Stimulated activated CD4-positive, alpha-beta T cell treated with anti-CD3 and anti-CD28 coated beads, Interleukin-1b, Interleukin-23, amount 100 ng/mL, for 48 hours (primary cell): ENCODE measurements around the gene DRD3.

Experiments used
- DNase-seq: peaks from one replicate; pipeline ENCODE4 v3.0.0-alpha.2; 2020

DRD3 gene

DNA sequence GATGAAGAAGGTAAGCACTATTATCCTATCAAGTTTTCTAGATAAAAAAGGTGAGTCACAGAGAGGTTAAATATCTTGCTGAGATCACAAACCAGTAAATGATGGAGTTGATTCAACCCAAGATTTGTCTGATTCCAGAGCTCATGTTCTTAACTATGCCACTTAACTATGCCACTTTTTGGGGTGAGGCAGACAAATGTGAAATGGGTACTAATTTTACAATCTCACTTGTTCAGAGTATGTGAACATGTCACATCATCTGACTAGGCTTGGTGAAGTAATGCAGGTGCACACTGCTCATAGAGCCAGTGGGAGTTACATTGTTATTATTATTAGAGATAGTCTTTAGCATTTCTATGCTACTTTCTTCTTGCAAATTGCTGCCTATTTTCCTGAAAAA is 2.0 kb downstream of the DRD3 start:
- no peak for DNase-seq

DNA sequence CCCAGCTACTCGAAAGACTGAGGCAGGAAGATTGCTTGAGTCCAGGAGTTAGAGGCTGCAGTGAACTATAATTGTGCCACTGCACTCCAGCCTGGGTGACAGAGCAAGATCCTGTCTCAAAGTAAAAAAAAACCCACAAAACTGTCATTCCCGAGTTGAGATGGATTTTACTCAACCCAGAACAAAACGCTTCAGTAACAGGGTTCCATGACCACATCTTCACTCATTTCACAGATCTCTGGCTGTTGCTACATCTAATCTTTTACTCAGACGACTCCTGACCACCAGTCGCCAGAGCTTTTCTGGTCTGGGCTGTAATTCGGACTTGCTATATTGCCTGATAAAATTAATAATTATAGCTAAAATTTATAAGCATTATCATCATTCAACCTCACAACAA is 2.4 kb downstream of the DRD3 start:
- no peak for DNase-seq

DNA sequence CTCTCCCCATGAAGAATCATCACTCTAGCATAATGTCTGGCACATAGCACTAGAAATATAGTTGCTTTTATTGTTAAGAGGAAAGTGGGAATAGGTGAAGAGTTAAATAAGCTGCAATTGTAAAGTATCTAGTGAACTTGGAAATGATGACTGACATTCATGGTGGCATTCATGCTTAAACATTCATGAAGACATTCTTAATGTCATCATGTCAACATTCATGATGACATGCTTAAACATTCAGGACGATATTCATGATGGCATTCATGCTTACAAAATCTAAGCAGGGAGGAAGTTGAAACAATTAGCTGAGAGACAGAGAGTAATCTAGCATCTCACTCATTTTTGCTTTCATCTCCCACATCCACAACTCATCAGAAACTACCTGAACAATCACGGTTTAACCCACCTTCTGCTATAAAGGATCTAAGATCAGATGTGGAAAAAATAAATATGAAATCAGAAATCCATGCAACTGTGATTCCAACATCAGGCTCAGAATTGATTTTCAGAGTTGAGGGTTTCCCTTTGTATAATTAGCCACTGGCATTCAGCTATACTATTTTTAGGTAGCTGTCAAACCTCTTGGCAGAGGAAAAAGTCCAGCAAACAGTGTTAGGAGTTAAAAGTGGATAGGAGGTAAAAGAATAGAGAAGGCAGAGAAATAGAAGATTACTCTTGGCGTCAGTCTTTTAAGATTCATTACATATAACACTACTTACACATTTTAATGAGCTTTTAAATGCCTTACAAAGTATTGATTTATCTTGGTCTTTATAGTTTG is 3.5 kb downstream of the DRD3 start:
- DNase-seq, result no peak

DNA sequence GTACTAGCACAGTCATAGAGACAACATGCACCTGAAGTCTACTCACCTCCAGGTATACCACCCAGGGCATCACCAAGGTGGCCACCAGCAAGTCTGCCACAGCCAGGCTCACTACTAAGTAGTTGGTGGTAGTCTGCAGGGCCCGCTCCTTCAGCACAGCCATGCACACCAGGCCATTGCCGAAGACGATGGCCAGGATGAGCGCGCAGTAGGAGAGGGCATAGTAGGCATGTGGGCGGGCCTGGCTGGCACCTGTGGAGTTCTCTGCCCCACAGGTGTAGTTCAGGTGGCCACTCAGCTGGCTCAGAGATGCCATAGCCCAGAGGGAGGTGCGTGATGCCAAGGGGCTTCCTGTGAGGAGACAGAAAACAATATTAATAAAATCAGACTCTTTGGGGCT is 7.2 kb downstream of the DRD3 start:
- DNase-seq, result no peak

DNA sequence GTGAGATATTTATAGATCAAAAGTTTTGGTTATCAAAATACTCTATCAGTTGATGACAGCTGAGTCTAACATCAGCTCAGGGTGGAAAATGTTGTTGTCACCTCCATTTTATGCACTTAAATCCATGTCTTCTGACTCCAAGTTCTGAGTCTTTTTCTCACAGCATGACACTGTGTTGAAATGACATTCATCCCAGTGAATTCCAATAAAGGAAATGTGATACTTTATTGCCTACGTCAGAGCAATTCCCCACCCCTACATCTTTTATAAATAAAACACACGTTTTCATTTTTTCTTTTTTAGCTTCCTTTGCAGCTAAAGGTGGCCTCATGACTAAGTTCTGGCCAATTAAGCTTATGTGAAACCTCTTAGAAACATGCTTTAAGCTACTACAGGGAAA is 10.7 kb downstream of the DRD3 start:
- DNase-seq, result no peak

DNA sequence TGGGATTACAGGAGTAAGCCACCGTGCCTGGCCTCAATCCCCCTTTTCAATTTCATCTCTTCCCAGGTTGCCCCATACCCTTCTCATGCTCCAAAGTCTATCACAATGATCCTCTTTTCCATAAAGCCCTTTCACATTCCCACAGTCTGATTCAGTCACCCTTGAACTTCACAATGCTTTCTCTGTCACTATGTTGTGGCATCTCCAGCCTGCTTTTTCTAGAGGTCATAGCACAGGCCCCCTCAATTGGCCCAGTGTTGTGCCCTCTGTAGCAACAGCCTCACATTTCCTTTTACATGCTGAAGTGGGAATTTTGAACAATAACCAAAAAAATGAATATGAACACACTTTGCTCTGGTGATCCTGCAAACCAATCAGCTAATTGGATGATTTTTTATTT is 21.5 kb downstream of the DRD3 start:
- DNase-seq, result no peak

DNA sequence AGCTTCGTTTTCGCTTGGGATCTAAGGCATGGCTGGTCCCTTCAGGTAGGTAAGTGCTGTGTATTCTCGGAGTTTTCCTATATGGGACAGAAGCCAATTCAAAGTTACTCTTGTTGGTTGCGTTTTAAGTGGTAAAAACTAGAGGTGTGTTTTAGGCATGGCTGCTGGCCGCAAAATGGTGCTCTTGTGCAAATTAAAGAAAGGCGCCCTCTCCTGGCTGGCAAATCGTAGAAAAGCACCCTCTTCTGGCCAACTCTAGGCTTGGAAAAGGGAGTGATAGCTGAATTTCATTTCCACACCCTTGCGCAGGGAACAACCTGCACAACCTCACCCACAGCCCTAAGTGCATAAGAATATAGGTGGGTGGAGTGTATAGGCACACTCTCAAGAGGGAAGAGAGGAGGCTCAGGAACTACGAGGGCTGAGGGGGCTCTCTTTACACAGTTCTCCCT is 23.5 kb downstream of the DRD3 start:
- peak; percentile 35 for DNase-seq

DNA sequence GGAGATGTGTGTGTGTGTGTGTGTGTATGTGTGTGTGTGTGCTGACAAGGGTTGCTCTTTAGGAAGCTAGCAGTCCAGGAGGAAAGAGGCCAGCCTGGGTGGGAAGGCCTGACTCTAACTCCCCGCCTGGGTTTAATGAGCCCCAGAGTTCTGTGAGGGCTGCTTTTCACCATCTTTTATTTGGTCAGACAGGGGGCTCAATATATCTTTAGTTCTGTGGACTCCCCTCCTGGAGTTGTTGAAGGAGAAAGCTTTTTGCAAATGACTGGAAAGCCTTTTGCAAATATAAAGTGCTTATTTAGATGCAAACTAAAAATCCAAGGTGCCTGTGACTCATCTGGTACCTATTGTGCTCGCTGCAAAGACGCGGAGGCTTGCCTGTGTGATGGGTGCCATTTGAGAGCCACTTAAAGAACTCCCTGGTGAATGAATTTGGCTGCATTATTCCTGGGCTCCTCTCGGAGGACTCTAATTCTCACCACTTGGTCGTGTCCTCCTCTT is 24.5 kb downstream of the DRD3 start:
- DNase-seq, result no peak

DNA sequence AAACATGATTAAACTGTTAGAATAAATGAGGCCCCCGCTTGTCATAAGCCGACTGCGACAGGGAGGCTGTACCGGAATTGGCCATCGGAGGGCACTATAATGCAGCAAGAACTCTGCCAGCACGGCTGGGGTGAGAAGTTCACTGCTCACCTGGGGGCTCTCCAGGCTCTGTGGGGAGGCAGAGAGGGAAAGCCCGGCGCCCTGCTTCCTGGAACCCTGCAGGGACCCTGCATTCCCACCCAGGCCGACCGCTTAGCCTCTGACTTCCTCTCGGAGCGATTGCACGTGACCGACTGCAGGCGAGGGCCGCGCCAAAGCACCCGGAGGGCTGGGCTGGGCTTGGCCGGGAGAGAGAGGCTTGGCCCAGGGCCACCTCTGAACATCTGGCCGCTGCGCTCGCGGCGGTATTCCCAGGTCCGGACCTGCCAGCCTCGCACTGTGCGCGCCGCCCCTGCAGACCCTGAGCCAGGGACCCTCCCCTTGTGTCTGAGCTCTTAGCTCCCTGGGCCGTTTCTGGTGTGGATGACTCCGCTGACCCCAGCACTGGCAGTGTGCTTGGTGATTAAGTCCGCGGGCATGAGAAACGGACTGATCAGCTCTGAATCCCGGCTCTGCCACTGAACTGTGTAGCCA is 26.2 kb downstream of the DRD3 start:
- DNase-seq, result peak; percentile 83

DNA sequence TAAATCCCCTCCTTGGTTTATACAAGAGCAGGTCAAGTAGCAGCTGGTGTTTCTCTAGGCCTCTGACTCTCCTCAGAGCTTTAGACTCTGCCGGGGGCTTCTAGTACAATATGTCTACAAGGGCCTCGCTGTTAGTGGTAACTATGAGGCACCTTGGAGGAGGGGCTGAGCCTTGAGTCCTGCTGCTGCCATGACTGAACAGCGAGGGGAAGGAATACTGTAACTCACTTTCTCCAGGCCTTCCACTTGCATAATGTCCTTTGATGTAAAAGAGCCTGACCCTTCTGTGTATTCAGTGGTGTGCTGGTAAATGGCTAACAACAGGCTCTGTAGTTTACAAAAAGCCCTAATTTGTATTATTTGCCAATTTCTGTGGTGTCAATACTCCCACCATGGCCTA is 27.8 kb downstream of the DRD3 start:
- DNase-seq, result no peak

DNA sequence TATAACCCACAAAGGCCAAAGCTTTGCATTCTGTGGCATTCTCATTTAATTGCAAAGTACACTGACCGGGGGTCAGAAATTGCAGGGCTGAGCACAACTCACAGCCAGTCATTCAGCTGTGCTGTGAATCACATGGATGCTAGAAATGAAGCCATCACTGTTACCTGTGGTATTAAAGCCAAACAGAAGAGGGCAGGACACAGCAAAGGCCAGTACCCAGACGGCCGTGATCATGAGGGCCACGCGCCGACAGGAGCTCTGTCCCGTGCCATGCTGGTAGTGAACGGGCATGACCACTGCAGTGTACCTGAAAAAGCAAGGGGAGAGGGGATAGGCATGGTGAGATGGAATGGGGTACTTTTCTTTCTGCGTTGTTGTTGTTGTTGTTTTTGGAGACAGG is 31.6 kb downstream of the DRD3 start:
- DNase-seq, result no peak

DNA sequence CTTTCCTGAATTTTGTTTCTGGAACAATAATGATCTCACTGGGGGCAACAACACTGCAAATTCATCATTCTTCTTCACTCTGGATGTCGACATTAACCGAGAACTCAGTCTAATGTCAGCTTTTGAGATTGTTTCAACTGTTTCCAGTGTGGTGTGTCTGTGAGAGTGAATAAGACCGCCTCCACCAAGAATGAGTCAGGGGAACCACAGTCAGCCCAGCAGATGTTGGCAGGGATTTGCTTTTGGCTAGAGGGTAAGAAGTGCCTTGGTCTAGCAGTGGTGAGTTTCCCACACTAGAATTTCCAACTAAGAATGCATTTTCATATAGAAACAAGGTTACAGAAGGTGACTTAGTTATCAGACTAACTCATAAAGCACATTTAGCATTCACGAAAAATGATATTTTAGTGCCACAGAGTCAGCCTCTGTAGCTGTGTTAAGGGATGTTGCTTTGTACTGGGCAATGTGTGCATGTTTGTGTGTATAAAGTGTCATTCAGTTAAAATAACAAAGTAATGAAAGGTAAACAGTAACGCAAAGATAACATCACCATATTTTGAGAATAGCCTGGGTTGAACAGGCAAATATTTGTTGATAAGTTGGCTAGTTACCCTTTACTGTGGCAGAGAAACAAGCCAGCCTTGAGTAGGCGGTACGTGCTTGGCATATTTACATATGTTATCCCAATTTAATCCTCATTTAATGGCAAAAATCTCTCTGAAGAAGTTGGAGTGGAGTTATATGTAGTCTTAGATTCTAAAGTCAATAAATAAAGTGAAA is 33.8 kb downstream of the DRD3 start:
- DNase-seq, result peak; percentile 68

DNA sequence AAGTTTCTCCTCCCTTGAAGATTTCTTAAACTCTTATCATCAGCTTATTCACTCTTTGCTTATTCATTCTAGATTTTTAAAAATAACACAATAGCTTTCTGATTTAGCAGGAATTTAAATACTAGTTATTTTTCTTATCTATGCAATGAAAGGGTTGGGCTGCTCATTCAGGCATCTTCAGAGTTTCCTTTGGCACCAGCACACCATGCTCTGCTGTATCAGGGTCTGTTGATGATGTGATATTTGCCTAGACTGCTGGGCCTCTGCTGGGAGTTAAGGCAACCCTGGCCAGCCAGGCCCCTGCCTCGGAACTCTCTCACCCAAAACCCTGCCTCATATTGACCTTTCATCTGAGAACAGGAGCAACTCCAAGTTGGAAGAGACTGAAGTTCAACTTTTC is 35.0 kb downstream of the DRD3 start:
- no peak for DNase-seq

DNA sequence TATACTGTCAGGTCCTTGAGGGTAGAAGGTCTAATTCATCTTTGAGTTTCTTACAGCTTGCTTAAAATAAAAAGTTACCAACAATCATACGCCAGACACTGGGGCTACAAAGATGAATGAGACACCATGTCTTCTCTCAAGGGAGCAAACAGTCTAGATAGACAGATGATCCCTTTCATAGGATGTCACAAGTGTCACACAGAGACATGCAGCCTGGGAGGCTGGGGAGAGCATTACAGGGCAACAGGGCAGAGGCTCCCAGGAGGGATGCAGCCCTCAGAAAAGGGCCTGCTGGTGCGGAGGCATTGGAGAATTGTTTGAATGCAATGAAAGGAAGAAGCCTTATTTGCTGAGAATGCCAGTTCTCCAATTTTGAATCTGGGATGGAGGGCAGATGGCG is 39.0 kb downstream of the DRD3 start:
- no peak for DNase-seq

DNA sequence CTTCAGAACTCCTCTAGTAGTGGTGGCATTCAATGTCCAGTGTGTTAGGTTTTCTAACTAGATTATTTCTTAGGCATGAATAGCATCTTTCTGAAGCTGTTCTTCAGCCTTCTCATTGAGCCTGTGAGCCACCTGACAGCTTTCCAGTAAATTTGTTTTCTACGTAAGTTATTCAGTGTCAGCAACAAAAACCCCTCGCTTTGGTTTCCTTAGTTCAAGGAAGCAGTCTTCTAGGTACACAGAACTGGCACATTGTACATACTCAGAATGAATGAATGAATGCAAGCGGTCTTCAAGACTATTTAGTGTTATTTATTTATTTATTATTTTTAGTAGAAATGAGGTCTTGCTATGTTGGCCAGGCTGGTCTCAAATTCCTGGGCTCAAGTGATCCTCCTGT is 44.9 kb downstream of the DRD3 start:
- DNase-seq, result no peak

DNA sequence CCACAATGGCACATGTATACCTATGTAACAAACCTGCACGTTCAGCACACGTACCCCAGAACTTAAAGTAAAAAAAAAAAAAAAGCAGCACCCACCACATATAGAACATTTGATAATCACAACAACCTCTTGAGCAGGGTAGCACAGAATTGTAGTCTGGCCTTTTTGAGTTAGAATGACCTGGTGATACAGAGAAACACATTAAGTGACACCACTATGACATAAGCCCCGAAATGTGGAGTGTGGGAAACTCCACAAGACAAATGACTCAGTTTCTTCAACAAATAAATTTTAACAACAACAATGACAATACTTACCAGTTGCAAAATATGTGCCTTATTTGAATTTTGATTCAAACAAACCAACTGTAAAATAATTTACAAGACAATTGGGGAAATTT is 46.4 kb downstream of the DRD3 start:
- no peak for DNase-seq

DNA sequence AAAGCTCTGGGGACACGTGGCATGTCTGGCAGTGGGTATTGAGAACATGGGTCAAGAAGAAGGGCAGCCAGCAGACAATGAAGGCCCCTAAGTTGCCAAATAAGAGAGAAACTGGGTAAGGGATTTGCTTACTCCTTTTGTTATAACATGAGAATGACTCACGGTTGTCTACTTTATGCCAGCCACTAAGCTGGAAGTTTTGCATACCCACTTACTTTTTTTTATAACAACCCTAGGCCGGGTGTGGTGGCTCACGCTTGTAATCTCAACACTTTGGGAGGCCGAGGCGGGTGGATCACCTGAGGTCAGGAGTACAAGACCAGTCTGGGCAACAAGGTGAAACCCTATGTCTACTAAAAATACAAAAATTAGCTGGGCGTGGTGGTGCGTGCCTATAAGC is 50.0 kb downstream of the DRD3 start:
- DNase-seq, result no peak

DNA sequence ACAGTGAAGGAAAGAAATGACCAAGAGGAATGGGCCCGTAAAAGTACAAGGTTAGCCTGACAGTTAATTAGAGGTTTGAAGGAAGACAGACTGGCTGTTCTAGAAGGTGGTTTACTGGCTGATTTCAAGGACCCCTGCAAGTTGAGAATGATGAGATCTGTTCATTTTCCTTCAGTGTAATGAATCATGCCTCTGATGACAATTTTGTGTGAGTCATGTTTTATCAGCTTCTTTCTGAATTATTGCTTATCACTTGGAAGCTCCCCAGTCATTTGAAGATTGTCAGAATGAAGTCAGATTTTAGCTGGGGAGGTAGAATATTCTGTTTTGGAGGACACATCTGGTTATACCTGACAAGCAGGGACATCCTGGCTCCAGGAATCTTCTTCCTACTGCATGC is 50.6 kb downstream of the DRD3 start:
- DNase-seq, result no peak

DNA sequence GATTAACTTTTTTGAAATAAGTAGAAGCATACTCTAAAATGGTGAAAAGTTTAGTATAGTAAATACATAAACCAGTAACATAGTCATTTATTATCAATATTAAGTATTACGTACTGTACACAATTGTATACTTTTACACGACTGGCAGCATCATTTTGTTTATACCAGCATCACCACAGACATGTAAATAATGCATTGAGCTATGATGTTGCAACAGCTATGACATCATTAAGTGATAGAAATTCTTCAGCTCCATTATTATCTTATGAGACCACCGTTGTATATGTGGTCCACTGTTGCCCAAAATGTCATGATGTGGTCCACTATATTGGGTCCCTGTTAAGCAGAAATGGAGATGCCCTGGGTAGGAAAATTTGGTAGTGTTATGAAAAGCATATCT is 51.3 kb downstream of the DRD3 start:
- DNase-seq, result no peak

DNA sequence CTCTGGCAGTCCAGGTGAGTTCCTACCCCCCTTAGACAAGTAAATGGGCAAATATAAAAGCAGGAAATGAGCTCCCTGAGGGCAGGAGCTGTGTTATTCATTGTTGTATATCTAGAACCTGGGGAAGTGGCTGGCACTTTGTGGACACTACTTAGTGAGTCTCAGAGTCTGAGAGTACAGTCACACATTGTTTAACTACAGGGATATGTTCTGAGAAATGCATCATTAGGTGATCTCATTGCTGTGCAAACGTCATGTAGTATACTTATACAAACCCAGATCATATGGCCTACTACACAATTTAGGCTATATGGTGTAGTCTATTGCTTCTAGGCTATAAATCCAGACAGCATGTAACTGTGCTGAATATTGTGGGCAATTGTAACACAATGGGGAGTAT is 52.4 kb downstream of the DRD3 start:
- no peak for DNase-seq

DNA sequence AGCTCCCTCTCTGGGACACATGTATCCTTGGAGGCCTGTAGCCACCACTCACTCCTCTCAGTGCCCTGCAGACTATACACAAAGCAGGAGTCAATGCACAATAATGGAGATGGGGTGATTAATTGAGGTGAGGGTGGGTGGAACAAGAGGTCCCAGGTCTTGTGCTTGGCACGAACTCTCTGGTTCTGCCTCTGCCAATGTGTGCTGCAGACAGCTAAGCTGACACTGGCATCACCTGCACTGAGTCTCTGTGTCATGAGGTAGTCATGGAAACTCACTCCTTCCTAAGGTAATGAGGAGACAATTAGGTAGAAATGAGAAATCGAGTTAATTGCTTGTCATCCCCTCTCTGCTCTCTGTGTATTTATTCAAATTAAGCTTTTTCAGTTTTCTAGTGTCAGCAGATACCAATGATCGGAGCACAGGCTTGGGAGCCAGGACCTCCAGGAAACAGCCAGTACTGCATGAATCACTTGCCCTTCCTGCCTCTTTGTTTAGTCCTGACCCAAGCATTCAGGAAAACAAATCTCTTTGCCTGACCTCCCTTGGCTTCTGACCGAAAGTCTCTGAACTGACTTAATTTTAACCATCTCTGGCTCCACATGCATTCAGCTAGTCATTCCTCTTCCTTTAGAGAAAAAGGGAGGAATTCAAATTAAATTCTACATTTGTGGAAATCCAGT is 56.7 kb downstream of the DRD3 start:
- DNase-seq, result no peak

DNA sequence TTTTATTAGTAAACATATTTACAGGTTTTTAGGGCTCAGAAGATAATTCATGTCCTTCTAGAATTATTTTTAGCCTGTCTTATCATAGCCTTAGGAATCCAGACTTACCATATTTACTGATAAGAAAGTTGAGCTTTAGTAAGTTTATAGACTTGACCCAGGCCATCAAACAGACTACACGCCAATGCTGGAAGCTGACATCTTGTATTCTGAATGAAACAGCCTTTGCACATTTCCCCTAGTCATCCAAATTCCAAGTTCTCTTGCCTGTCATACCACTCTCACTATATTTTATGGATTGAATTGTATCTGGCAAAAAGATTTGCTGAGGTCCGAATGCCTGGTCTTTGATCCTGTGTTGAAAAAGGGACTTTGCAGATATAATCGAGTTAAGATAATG is 58.6 kb downstream of the DRD3 start:
- no peak for DNase-seq

DNA sequence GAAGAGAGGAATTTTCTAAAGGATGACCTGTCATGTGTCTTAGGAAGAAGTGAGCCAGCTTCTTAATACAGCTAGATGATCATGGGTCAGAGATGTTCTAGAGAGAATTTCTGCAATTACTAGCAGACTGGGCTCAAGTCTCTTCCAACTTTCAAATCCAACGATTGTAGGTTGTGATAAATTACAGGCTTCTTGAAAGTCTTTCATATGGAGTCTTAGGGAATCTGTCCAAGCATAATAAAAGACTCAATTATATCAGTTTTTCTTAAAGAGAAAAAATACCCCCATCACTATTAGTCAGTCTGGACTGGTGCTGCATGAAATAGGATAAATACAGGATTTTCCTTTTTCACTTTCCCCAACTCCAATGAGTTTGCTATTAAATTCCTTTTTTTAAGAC is 59.1 kb downstream of the DRD3 start:
- DNase-seq, result no peak
